GM12878 (cell line): Measurements from ENCODE around the gene ANO1. TPM values are rescaled to one million over a fixed set of nuclear protein-coding genes. Genes with fewer than 3 reads are reported as not detected.

Experiments
- CBFB ChIP-seq: IDR thresholded peaks from 2 replicates; pipeline ENCODE4 v1.6.1; 2016; ENCODE audit warnings: antibody characterized with exemption, low read depth
- CEBPB ChIP-seq, 2 experiments: fragments of 150-350 bp in 1 of 2; IDR thresholded peaks; 2 replicates each; pipeline ENCODE4 v1.6.1; 2012 to 2014; ENCODE audit warnings: low read depth in 2 of 2, low read length in 2 of 2, borderline replicate concordance in 1 of 2, inconsistent platforms in 1 of 2
- CUX1 ChIP-seq: IDR thresholded peaks from 2 replicates; pipeline ENCODE4 v1.6.1; 2012; ENCODE audit warnings: improper control_type of control experiment, low read depth, low read length; ENCODE audit not compliant: insufficient replicate concordance
- E2F8 ChIP-seq: fragments of 450-650 bp; IDR thresholded peaks from 2 replicates; pipeline ENCODE4 v1.6.1; 2018; ENCODE audit warnings: mild to moderate bottlenecking, low read depth, moderate library complexity; ENCODE audit not compliant: partially characterized antibody
- NFIC ChIP-seq: IDR thresholded peaks from 2 replicates; pipeline ENCODE4 v1.6.1; 2012; ENCODE audit warnings: low read depth, mild to moderate bottlenecking, inconsistent platforms, low read length, moderate library complexity
- PBX3 ChIP-seq: IDR thresholded peaks from 2 replicates; pipeline ENCODE4 v1.6.1; 2011; ENCODE audit warnings: mild to moderate bottlenecking, low read depth, low read length, moderate library complexity; ENCODE audit not compliant: insufficient replicate concordance
- PRDM15 ChIP-seq: fragments of 450-650 bp; formaldehyde crosslinking; IDR thresholded peaks from 2 replicates; pipeline ENCODE4 v1.4.0; 2020; ENCODE audit warnings: mild to moderate bottlenecking, moderate library complexity
- STAT3 ChIP-seq: IDR thresholded peaks from 2 replicates; pipeline ENCODE4 v1.6.1; 2011; ENCODE audit warnings: low read depth, low read length, improper control_type of control experiment
- USF1 ChIP-seq: IDR thresholded peaks from 2 replicates; pipeline ENCODE4 v1.6.1; 2011; ENCODE audit warnings: borderline replicate concordance, low read depth, mild to moderate bottlenecking, moderate library complexity, mixed read lengths, low read length; ENCODE audit not compliant: insufficient read depth; ENCODE audit errors: extremely low read length
- ZNF592 ChIP-seq: fragments of 450-650 bp; IDR thresholded peaks from 2 replicates; pipeline ENCODE4 v1.6.1; 2017; ENCODE audit warnings: mild to moderate bottlenecking, moderate library complexity
- polyA plus RNA-seq, 11 experiments: library from polyadenylated mRNA; depleted of rRNA in 4 of 11; unstranded in 6 of 11; stranded (reverse) in 5 of 11; fragments of >200 nt; fragmentation: Nextera tagmentation in 4 of 11; fragmentation: Illumina TruSeq in 1 of 11; extraction: Ambion mirVana in 4 of 11; extraction: Trizol in 1 of 11; gene quantifications; 1 replicate in 1 of 11; 2 replicates in 10 of 11; pipeline versions ENCODE4 v1.2.1 to v1.2.3, GENCODE V29; 2011 to 2016; ENCODE audit warnings: inconsistent platforms in 2 of 11, missing spikeins in 2 of 11, low read depth in 1 of 11
- total RNA-seq, 4 experiments: library from RNA; depleted of rRNA in 3 of 4; stranded (reverse); fragments of >200 nt in 3 of 4; fragmentation: Illumina TruSeq in 1 of 4; extraction: Trizol in 1 of 4; gene quantifications; 2 replicates each; pipeline versions ENCODE4 v1.2.1 to v1.2.3, GENCODE V29; 2013 to 2021

Gene ANO1
- total and polyA plus RNA-seq, 10 of the 15 experiments (the other 5 are each of a cell fraction or from before 2014, with no cell fraction given): 0.01 to 0.38 (median 0.06) TPM; not detected in 7

- TF ChIP-seq ZNF592 (no peak), USF1 (no peak), PBX3 (no peak), PRDM15 (CRISPR knock-in tag) (no peak), CEBPB (IDR thresholded peaks at IDR 0.05; ENCODE audit: borderline replicate concordance in 1 of 2, low read depth in 2 of 2, low read length in 2 of 2) (no peak), CUX1 (no peak), CBFB (no peak), E2F8 (no peak), STAT3 (no peak), NFIC (no peak)
Measured at GRCh38 chr11:70189622-70190021, 111.5 kb downstream of the ANO1 start (continued).
